ENCODE measurements around the gene PPOX.

GRCh38 chr1:161175771-161176453 is 9.7 kb downstream of the PPOX start:
- TF ChIP-seq CTCF (IDR thresholded peaks at IDR 0.05 in 2 of 3, conservative IDR thresholded peaks at IDR 0.05 in 1 of 3; ENCODE audit: borderline replicate concordance in 1 of 3, insufficient read depth in 1 of 3, low read depth in 2 of 3, low read length in 2 of 3): no peak
- TF ChIP-seq TCF7L2 (IDR thresholded peaks at IDR 0.05; ENCODE audit: borderline replicate concordance, extremely low read depth, insufficient read depth, insufficient read length): no peak
- no peak for TF ChIP-seq EZH2 (IDR thresholded peaks at IDR 0.05)
- TF ChIP-seq MAX (IDR thresholded peaks at IDR 0.05): no peak
